Liver (tissue), 9 donors: ENCODE measurements around the gene LIMCH1. TPM values are rescaled to one million over a fixed set of nuclear protein-coding genes. Genes with fewer than 3 reads are reported as not detected.
"Not testable (repeated sequence)": the region's sequence is repeated elsewhere in the genome, so short reads cannot be mapped to it uniquely, and the experiment has no call there.

Source experiments
- DNase-seq: peaks from one replicate; pipeline ENCODE4 v3.0.0-alpha.2; 2017; ENCODE audit warnings: low spot score
- H3K27ac ChIP-seq, 2 donors: one replicate each; pipeline ENCODE4 v1.7.0; 2013; ENCODE audit warnings: inconsistent platforms in 2 of 2, low read length in 2 of 2, control low read depth in 1 of 2, low read depth in 1 of 2, mild to moderate bottlenecking in 1 of 2
- H3K27me3 ChIP-seq, 4 donors: one replicate each; pipeline versions ENCODE4 v1.6.1 to v1.7.0; 2013; ENCODE audit warnings: low read length in 3 of 4, inconsistent platforms in 1 of 4, mild to moderate bottlenecking in 1 of 4, moderate library complexity in 1 of 4; ENCODE audit not compliant: control insufficient read depth in 4 of 4, insufficient read depth in 4 of 4
- H3K36me3 ChIP-seq, 4 donors: one replicate each; pipeline versions ENCODE4 v1.6.1 to v1.7.0; 2013; ENCODE audit warnings: low read length in 3 of 4, mild to moderate bottlenecking in 3 of 4, low read depth in 1 of 4, moderate library complexity in 1 of 4; ENCODE audit not compliant: control insufficient read depth in 4 of 4, insufficient read depth in 3 of 4
- H3K4me1 ChIP-seq, 4 donors: one replicate each; pipeline versions ENCODE4 v1.6.1 to v1.7.0; 2013; ENCODE audit warnings: low read length in 3 of 4, mild to moderate bottlenecking in 3 of 4, moderate library complexity in 1 of 4; ENCODE audit not compliant: control insufficient read depth in 4 of 4, insufficient read depth in 4 of 4
- H3K4me3 ChIP-seq, 3 donors: one replicate each; pipeline versions ENCODE4 v1.6.1 to v1.7.0; 2013; ENCODE audit warnings: low read length in 3 of 3, control low read depth in 1 of 3, low read depth in 1 of 3, mild to moderate bottlenecking in 1 of 3
- H3K9ac ChIP-seq, 2 donors: one replicate each; pipeline ENCODE4 v1.7.0; 2013; ENCODE audit warnings: low read length in 2 of 2, mild to moderate bottlenecking in 2 of 2, moderate library complexity in 2 of 2, control low read depth in 1 of 2, low read depth in 1 of 2
- H3K9me3 ChIP-seq, 4 donors: one replicate each; pipeline versions ENCODE4 v1.6.1 to v1.7.0; 2013; ENCODE audit warnings: low read length in 3 of 4; ENCODE audit not compliant: control insufficient read depth in 4 of 4
- ATF3 ChIP-seq: IDR thresholded peaks from 2 replicates; pipeline ENCODE4 v1.6.1; 2016; ENCODE audit warnings: antibody characterized with exemption
- CTCF ChIP-seq: fragments of 150-350 bp; IDR thresholded peaks from 2 replicates; pipeline ENCODE4 v1.5.1; 2017; ENCODE audit warnings: improper control_type of control experiment, low read depth, low read length; ENCODE audit not compliant: missing input control
- EGR1 ChIP-seq, 2 donors: IDR thresholded peaks; 2 replicates each; pipeline ENCODE4 v1.6.1; 2016 to 2018; ENCODE audit warnings: antibody characterized with exemption in 2 of 2, low read depth in 2 of 2
- FOXA1 ChIP-seq: IDR thresholded peaks from 2 replicates; pipeline ENCODE4 v1.6.1; 2016; ENCODE audit warnings: antibody characterized with exemption
- FOXA2 ChIP-seq: IDR thresholded peaks from 2 replicates; pipeline ENCODE4 v1.6.1; 2016; ENCODE audit warnings: antibody characterized with exemption
- GABPA ChIP-seq, 2 donors: IDR thresholded peaks in 1 of 2; conservative IDR thresholded peaks in 1 of 2; 2 replicates each; pipeline ENCODE4 v1.6.1; 2016; ENCODE audit warnings: antibody characterized with exemption in 2 of 2, mild to moderate bottlenecking in 1 of 2, moderate library complexity in 1 of 2
- HNF4A ChIP-seq, 2 donors: conservative IDR thresholded peaks; 2 replicates each; pipeline ENCODE4 v1.6.1; 2016; ENCODE audit warnings: antibody characterized with exemption in 2 of 2, mild to moderate bottlenecking in 2 of 2
- HNF4G ChIP-seq: IDR thresholded peaks from 2 replicates; pipeline ENCODE4 v1.6.1; 2016; ENCODE audit warnings: antibody characterized with exemption
- JUND ChIP-seq, 2 donors: IDR thresholded peaks; 2 replicates each; pipeline ENCODE4 v1.6.1; 2016; ENCODE audit warnings: antibody characterized with exemption in 2 of 2
- MAX ChIP-seq: IDR thresholded peaks from 2 replicates; pipeline ENCODE4 v1.6.1; 2016; ENCODE audit warnings: antibody characterized with exemption
- NR2F2 ChIP-seq: IDR thresholded peaks from 2 replicates; pipeline ENCODE4 v1.6.1; 2016; ENCODE audit warnings: antibody characterized with exemption
- RAD21 ChIP-seq, 2 donors: IDR thresholded peaks; 2 replicates each; pipeline ENCODE4 v1.6.1; 2016; ENCODE audit warnings: antibody characterized with exemption in 2 of 2, mild to moderate bottlenecking in 2 of 2
- REST ChIP-seq: IDR thresholded peaks from 2 replicates; pipeline ENCODE4 v1.6.1; 2016; ENCODE audit warnings: antibody characterized with exemption, mild to moderate bottlenecking
- RXRA ChIP-seq, 2 donors: IDR thresholded peaks; 2 replicates each; pipeline ENCODE4 v1.6.1; 2017 to 2018; ENCODE audit warnings: antibody characterized with exemption in 2 of 2, mild to moderate bottlenecking in 1 of 2
- SP1 ChIP-seq: IDR thresholded peaks from 2 replicates; pipeline ENCODE4 v1.6.1; 2018; ENCODE audit warnings: antibody characterized with exemption, mild to moderate bottlenecking
- YY1 ChIP-seq: IDR thresholded peaks from 2 replicates; pipeline ENCODE4 v1.6.1; 2016; ENCODE audit warnings: antibody characterized with exemption, mild to moderate bottlenecking
- ZBTB33 ChIP-seq: IDR thresholded peaks from 2 replicates; pipeline ENCODE4 v1.6.1; 2016; ENCODE audit warnings: antibody characterized with exemption
- WGBS: extraction: QIAGEN DNeasy Blood & Tissue Kit; methylation state at CpG from one replicate; pipeline ENCODE4 v1.1.7; 2013; 5-methylcytosine and 5-hydroxymethylcytosine counted together
- polyA plus RNA-seq, 2 donors: library from polyadenylated mRNA; stranded (reverse) in 1 of 2; unstranded in 1 of 2; fragments of 200-250 nt in 1 of 2; fragments of >200 nt in 1 of 2; fragmentation: Nextera tagmentation in 1 of 2; extraction: Ambion mirVana in 1 of 2; gene quantifications; one replicate each; pipeline versions ENCODE4 v1.2.1 to v1.2.3, GENCODE V29; 2013 to 2015
- total RNA-seq, 2 donors: library from RNA; depleted of rRNA; stranded (reverse); fragments of >200 nt; gene quantifications; one replicate each; pipeline ENCODE4 v1.2.3, GENCODE V29; 2014
- donor health status: healthy.
- donor health status: healthy.
- donor health status: healthy.
- donor health status: healthy.
- donor health status: healthy.

The LIMCH1 gene
- total and polyA plus RNA-seq, 4 donors = 2.0 to 30.6 (median 8.1) TPM

- peaks cover 0 to 3% (median 0%) of the 10 kb centered on the region in 4 donors for H3K36me3 ChIP-seq
- no peaks in the 10 kb centered on the region for H3K9me3 ChIP-seq
- WGBS = 77% methylated on average over 4 of the region's 4 CpGs
- no peak overlapping the region for H3K4me3 ChIP-seq
- H3K27me3 ChIP-seq = no peaks in the 10 kb centered on the region
- TF ChIP-seq EGR1 (IDR thresholded peaks at IDR 0.05; ENCODE audit: low read depth in 2 of 2) = no peak
- no peak for TF ChIP-seq JUND (IDR thresholded peaks at IDR 0.05)
- H3K27ac ChIP-seq = no peak overlapping the region
- DNase-seq = no peak
- H3K9ac ChIP-seq = no peak overlapping the region
- H3K4me1 ChIP-seq = no peaks in the 10 kb centered on the region
Observed at GRCh38 chr4:41702770-41703169, 164.8 kb downstream of the LIMCH1 start.

GRCh38 chr4:41703785-41704184 lies 165.8 kb downstream of the LIMCH1 start:
- DNase-seq = no peak
- Histone ChIP-seq H3K9ac (no peak overlapping the region), H3K4me1 (no peaks in the 10 kb centered on the region), H3K27ac (no peak overlapping the region), H3K4me3 (no peak overlapping the region), H3K27me3 (no peaks in the 10 kb centered on the region), H3K9me3 (no peaks in the 10 kb centered on the region), H3K36me3 (no peaks in the 10 kb centered on the region)
- 60% methylated on average over 3 of the region's 3 CpGs for WGBS
- TF ChIP-seq SP1 (no peak), RAD21 (IDR thresholded peaks at IDR 0.05) (no peak), HNF4G (no peak), GABPA (IDR thresholded peaks at IDR 0.05 in 1 of 2, conservative IDR thresholded peaks at IDR 0.05 in 1 of 2) (no peak), REST (no peak), CTCF (no peak), FOXA2 (no peak), FOXA1 (no peak), MAX (no peak)

- Histone ChIP-seq H3K4me3 (no peak overlapping the region), H3K36me3 (no peaks in the 10 kb centered on the region), H3K4me1 (no peaks in the 10 kb centered on the region), H3K27ac (no peak overlapping the region), H3K27me3 (peaks cover 0 to 3% (median 0%) of the 10 kb centered on the region in 4 donors), H3K9ac (no peak overlapping the region), H3K9me3 (no peaks in the 10 kb centered on the region)
- DNase-seq = no peak
- TF ChIP-seq ATF3 (no peak), RXRA (IDR thresholded peaks at IDR 0.05) (no peak), JUND (IDR thresholded peaks at IDR 0.05) (no peak), NR2F2 (no peak), RAD21 (IDR thresholded peaks at IDR 0.05) (no peak), ZBTB33 (no peak), YY1 (no peak), HNF4A (conservative IDR thresholded peaks at IDR 0.05) (no peak), FOXA2 (no peak), SP1 (no peak), HNF4G (no peak)
- WGBS = 74% methylated on average over 5 of the region's 5 CpGs
Observed at GRCh38 chr4:41709844-41710481, 172.0 kb downstream of the LIMCH1 start.

GRCh38 chr4:41711654-41712053 lies 173.7 kb downstream of the LIMCH1 start:
- H3K4me3 ChIP-seq, H3K36me3 ChIP-seq, H3K9ac ChIP-seq, DNase-seq, H3K27me3 ChIP-seq, H3K4me1 ChIP-seq, H3K9me3 ChIP-seq, H3K27ac ChIP-seq: not testable (repeated sequence)
- 90% methylated on average over 2 of the region's 2 CpGs for WGBS
